IMR-90 (cell line): Measurements from ENCODE around the gene ZMIZ1. TPM values are rescaled to one million over a fixed set of nuclear protein-coding genes. Genes with fewer than 3 reads are reported as not detected.

ENCODE experiments used
- ATAC-seq: fragments of 200-7000 bp; cut with Tn5 transposase; 2 replicates; pipeline ENCODE4 v1.9.1; 2020; ENCODE audit warnings: low read depth, mild to moderate bottlenecking, moderate library complexity
- BruUV-seq: library from RNA; stranded (reverse); fragments of 400-500 nt; replicated peaks from 2 replicates; lab custom pipeline; 2021; lab: Mats Ljungman, UMichigan
- CTCF ChIA-PET: fragments of 300-600 bp; formaldehyde crosslinking; extraction: SDS; loops from one replicate; lab custom pipeline; 2021; ENCODE audit warnings: antibody characterized with exemption; lab: Yijun Ruan, JAX
- POLR2A ChIA-PET: fragments of 300-600 bp; sonication (Branson Sonifier 250); formaldehyde crosslinking; loops from one replicate; lab custom pipeline; 2022; ENCODE audit warnings: antibody characterized with exemption; ENCODE audit not compliant: unreplicated experiment; lab: Charles Lee
- DNase-seq: peaks from one replicate; pipeline ENCODE4 v3.0.0; 2013
- H2AFZ ChIP-seq: replicated peaks from 2 replicates; pipeline ENCODE3; 2013; ENCODE audit warnings: low read length, mild to moderate bottlenecking; ENCODE audit not compliant: poor library complexity
- H2AK5ac ChIP-seq: 2 replicates; pipeline ENCODE4 v1.6.1; 2013; ENCODE audit warnings: low read depth, low read length, inconsistent platforms
- H2AK9ac ChIP-seq: replicated peaks from 2 replicates; pipeline ENCODE3; 2013; ENCODE audit warnings: mild to moderate bottlenecking, low read depth, low read length, moderate library complexity; ENCODE audit not compliant: poor library complexity
- H2BK120ac ChIP-seq: 2 replicates; pipeline ENCODE4 v1.6.1; 2013; ENCODE audit warnings: low read depth, low read length, inconsistent platforms
- H2BK15ac ChIP-seq: 3 replicates; pipeline ENCODE4 v1.6.1; 2013; ENCODE audit warnings: low read depth, low read length, inconsistent platforms
- H2BK20ac ChIP-seq: 2 replicates; pipeline ENCODE4 v1.6.1; 2013; ENCODE audit warnings: low read depth, mild to moderate bottlenecking, inconsistent platforms, low read length, moderate library complexity
- H2BK5ac ChIP-seq: 2 replicates; pipeline ENCODE4 v1.6.1; 2013; ENCODE audit warnings: mild to moderate bottlenecking, low read depth, low read length, inconsistent platforms; ENCODE audit not compliant: poor library complexity, severe bottlenecking
- H3K14ac ChIP-seq: replicated peaks from 2 replicates; pipeline ENCODE4 v1.6.1; 2013; ENCODE audit warnings: low read depth, low read length, inconsistent platforms
- H3K18ac ChIP-seq: 2 replicates; pipeline ENCODE4 v1.6.1; 2013; ENCODE audit warnings: low read depth, low read length, control low read depth
- H3K23ac ChIP-seq: 2 replicates; pipeline ENCODE4 v1.6.1; 2013; ENCODE audit warnings: low read depth, low read length, inconsistent platforms
- H3K27ac ChIP-seq: 2 replicates; pipeline ENCODE4 v1.5.1; 2013; ENCODE audit warnings: mild to moderate bottlenecking, control low read depth, low read length; ENCODE audit not compliant: insufficient read depth
- H3K27me3 ChIP-seq: 2 replicates; pipeline ENCODE4 v1.6.1; 2013; ENCODE audit warnings: low read length; ENCODE audit not compliant: control insufficient read depth, insufficient read depth
- H3K36me3 ChIP-seq: 2 replicates; pipeline ENCODE4 v1.6.1; 2013; ENCODE audit warnings: low read length, mixed read lengths; ENCODE audit not compliant: control insufficient read depth, insufficient read depth
- H3K4ac ChIP-seq: 2 replicates; pipeline ENCODE4 v1.6.1; 2013; ENCODE audit warnings: low read depth, low read length, inconsistent platforms
- H3K4me1 ChIP-seq: 2 replicates; pipeline ENCODE4 v1.6.1; 2013; ENCODE audit warnings: low read length, mixed read lengths; ENCODE audit not compliant: control insufficient read depth, insufficient read depth
- H3K4me2 ChIP-seq: 2 replicates; pipeline ENCODE4 v1.6.1; 2013; ENCODE audit warnings: low read depth, mild to moderate bottlenecking, control low read depth, low read length, moderate library complexity
- H3K4me3 ChIP-seq: 2 replicates; pipeline ENCODE4 v1.5.1; 2013; ENCODE audit warnings: low read depth, mild to moderate bottlenecking, control low read depth, low read length, moderate library complexity; ENCODE audit not compliant: insufficient read depth
- H3K56ac ChIP-seq: 2 replicates; pipeline ENCODE4 v1.6.1; 2013; ENCODE audit warnings: low read length, inconsistent platforms; ENCODE audit not compliant: insufficient read depth; ENCODE audit errors: extremely low read depth
- H3K79me1 ChIP-seq, 2 experiments: 2 replicates each; pipeline ENCODE4 v1.6.1; 2013; ENCODE audit warnings: low read length in 2 of 2, inconsistent platforms in 1 of 2, low read depth in 1 of 2
- H3K9ac ChIP-seq: 2 replicates; pipeline ENCODE4 v1.6.1; 2013; ENCODE audit warnings: low read depth, low read length, control low read depth
- H3K9me1 ChIP-seq: 2 replicates; pipeline ENCODE4 v1.6.1; 2013; ENCODE audit warnings: low read length, inconsistent platforms; ENCODE audit not compliant: insufficient read depth
- H3K9me3 ChIP-seq: 2 replicates; pipeline ENCODE4 v1.6.1; 2013; ENCODE audit warnings: low read length; ENCODE audit not compliant: control insufficient read depth, insufficient read depth
- H4K20me1 ChIP-seq: 2 replicates; pipeline ENCODE4 v1.6.1; 2013; ENCODE audit warnings: low read length, inconsistent platforms; ENCODE audit not compliant: insufficient read depth
- H4K5ac ChIP-seq: 2 replicates; pipeline ENCODE4 v1.6.1; 2013; ENCODE audit warnings: mild to moderate bottlenecking, low read depth, low read length, control low read depth
- H4K8ac ChIP-seq, 2 experiments: 2 replicates each; pipeline ENCODE4 v1.6.1; 2013; ENCODE audit warnings: low read depth in 2 of 2, low read length in 2 of 2, control low read depth in 1 of 2, inconsistent platforms in 1 of 2
- H4K91ac ChIP-seq: 2 replicates; pipeline ENCODE4 v1.6.1; 2013; ENCODE audit warnings: low read depth, low read length, inconsistent platforms; ENCODE audit not compliant: insufficient read depth
- BHLHE40 ChIP-seq: fragments of 150-350 bp; IDR thresholded peaks from 2 replicates; pipeline ENCODE4 v1.6.1; 2016; ENCODE audit warnings: mild to moderate bottlenecking, low read depth, low read length
- NFE2L2 ChIP-seq: fragments of 150-350 bp; IDR thresholded peaks from 2 replicates; pipeline ENCODE4 v1.6.1; 2016; ENCODE audit warnings: low read depth, mild to moderate bottlenecking, low read length
- WGBS, 2 experiments: methylation state at CpG; one replicate each; pipeline versions ENCODE4 v1.1.5 to v1.1.7; 2013; ENCODE audit warnings: missing lambda C conversion rate in 2 of 2; ENCODE audit not compliant: insufficient read length in 1 of 2; ENCODE audit errors: extremely low coverage in 2 of 2; 5-methylcytosine and 5-hydroxymethylcytosine counted together
- dilution Hi-C: fragments of 300-500 bp; cut with HindIII; formaldehyde crosslinking; loops from one replicate; pipeline ENCODE4 v1.14.3; 2018; ENCODE audit warnings: low sequenced_read_pairs; ENCODE audit not compliant: unreplicated experiment
- in situ Hi-C: fragments of 300-500 bp; cut with MboI; formaldehyde crosslinking; loops from 3 replicates; pipeline ENCODE4 v1.14.3; 2019; ENCODE audit warnings: low sequenced_read_pairs, inconsistent platforms, mixed read lengths
- intact Hi-C: fragments of 100-400 bp; cut with micrococcal nuclease; formaldehyde crosslinking; loops from 2 replicates; pipeline ENCODE4 v1.10.0; 2022
- polyA plus RNA-seq, 3 experiments: library from polyadenylated mRNA; depleted of rRNA; stranded (reverse); fragments of >200 nt; gene quantifications; 2 replicates each; pipeline ENCODE4 v1.2.3, GENCODE V29; 2012; ENCODE audit warnings: low replicate concordance in 1 of 3
- total RNA-seq: library from RNA; depleted of rRNA; stranded (reverse); fragments of >200 nt; gene quantifications from 2 replicates; pipeline ENCODE4 v1.2.3, GENCODE V29; 2012
- TF ChIP-seq, protein P1 (sequence below): fragments of 150-350 bp; IDR thresholded peaks from 2 replicates; pipeline ENCODE4 v1.6.1; 2017; ENCODE audit warnings: mild to moderate bottlenecking, antibody characterized with exemption, low read length, low read depth

Gene ZMIZ1
- total and polyA plus RNA-seq, 2 of the 4 experiments (the other 2 are of a cell fraction): 6.6 to 48.7 TPM

GRCh38 chr10:79269969-79270368 is 201.2 kb downstream of the ZMIZ1 start:
- dilution Hi-C loops (no loop called here), in situ Hi-C loops (no loop called here), intact Hi-C loops (no loop called here)
- peaks cover 22% of the 10 kb centered on the region for H3K36me3 ChIP-seq
- no peak overlapping the region for H2BK15ac ChIP-seq
- H2AK5ac ChIP-seq: 0 out of 2 replicates have a peak overlapping the region, but pooled peaks have one; percentile 11
- H3K79me1 ChIP-seq: peaks cover 67 to 98% of the 10 kb centered on the region in 2 experiments
- no peak overlapping the region for H3K14ac ChIP-seq
- H2BK5ac ChIP-seq: no peak overlapping the region
- WGBS, 2 experiments: 60% methylated on average over 1 of the region's 7 CpGs; no CpG with 5 or more reads in 1 of the 2 experiments
- ChIA-PET POLR2A (no interaction called here), CTCF (no interaction called here)
- DNase-seq (no peak), ATAC-seq (no peak)
- H3K9me3 ChIP-seq: no peaks in the 10 kb centered on the region
- peaks cover 85% of the 10 kb centered on the region for H4K20me1 ChIP-seq
- H2AK9ac ChIP-seq: peak overlapping the region; percentile 31
- no peak overlapping the region for H2AFZ ChIP-seq
- H3K4me2 ChIP-seq: no peak overlapping the region
- H4K91ac ChIP-seq: no peak overlapping the region
- no peak overlapping the region for H3K27ac ChIP-seq
- H2BK120ac ChIP-seq: no peak overlapping the region
- H4K5ac ChIP-seq: no peak overlapping the region
- no peaks in the 10 kb centered on the region for H3K27me3 ChIP-seq
- H3K23ac ChIP-seq: no peak overlapping the region
- H3K9me1 ChIP-seq: peaks cover 66% of the 10 kb centered on the region
- no peak overlapping the region for H3K56ac ChIP-seq
- no TSS peak for BruUV-seq
- no peak overlapping the region for H2BK20ac ChIP-seq
- H3K4me1 ChIP-seq: peaks cover 50% of the 10 kb centered on the region
- H3K9ac ChIP-seq: no peak overlapping the region
- no peak overlapping the region for H3K4ac ChIP-seq
- no peak overlapping the region for H4K8ac ChIP-seq
- H3K18ac ChIP-seq: no peak overlapping the region
- TF ChIP-seq, protein P1, sequence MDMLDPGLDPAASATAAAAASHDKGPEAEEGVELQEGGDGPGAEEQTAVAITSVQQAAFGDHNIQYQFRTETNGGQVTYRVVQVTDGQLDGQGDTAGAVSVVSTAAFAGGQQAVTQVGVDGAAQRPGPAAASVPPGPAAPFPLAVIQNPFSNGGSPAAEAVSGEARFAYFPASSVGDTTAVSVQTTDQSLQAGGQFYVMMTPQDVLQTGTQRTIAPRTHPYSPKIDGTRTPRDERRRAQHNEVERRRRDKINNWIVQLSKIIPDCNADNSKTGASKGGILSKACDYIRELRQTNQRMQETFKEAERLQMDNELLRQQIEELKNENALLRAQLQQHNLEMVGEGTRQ: no peak
- TF ChIP-seq NFE2L2: no peak
- TF ChIP-seq BHLHE40: no peak
- no peak overlapping the region for H3K4me3 ChIP-seq
